Fibroblast of lung (primary cell): ENCODE data around the gene LMO4.

Source experiments
- EZH2 ChIP-seq: IDR thresholded peaks from 2 replicates; pipeline ENCODE4 v1.5.1; 2012; ENCODE audit warnings: low read length, control low read depth, mild to moderate bottlenecking; ENCODE audit errors: missing control alignments
- TF ChIP-seq, protein P1 (sequence below), 2 donors: IDR thresholded peaks in 1 of 2; conservative IDR thresholded peaks in 1 of 2; 1 replicate in 1 of 2; 2 replicates in 1 of 2; pipeline ENCODE4 v1.5.1; 2011 to 2012; ENCODE audit warnings: low read length in 2 of 2, control low read depth in 1 of 2, inconsistent platforms in 1 of 2, low read depth in 1 of 2, mild to moderate bottlenecking in 1 of 2

- no peak for TF ChIP-seq EZH2
- TF ChIP-seq, protein P1, sequence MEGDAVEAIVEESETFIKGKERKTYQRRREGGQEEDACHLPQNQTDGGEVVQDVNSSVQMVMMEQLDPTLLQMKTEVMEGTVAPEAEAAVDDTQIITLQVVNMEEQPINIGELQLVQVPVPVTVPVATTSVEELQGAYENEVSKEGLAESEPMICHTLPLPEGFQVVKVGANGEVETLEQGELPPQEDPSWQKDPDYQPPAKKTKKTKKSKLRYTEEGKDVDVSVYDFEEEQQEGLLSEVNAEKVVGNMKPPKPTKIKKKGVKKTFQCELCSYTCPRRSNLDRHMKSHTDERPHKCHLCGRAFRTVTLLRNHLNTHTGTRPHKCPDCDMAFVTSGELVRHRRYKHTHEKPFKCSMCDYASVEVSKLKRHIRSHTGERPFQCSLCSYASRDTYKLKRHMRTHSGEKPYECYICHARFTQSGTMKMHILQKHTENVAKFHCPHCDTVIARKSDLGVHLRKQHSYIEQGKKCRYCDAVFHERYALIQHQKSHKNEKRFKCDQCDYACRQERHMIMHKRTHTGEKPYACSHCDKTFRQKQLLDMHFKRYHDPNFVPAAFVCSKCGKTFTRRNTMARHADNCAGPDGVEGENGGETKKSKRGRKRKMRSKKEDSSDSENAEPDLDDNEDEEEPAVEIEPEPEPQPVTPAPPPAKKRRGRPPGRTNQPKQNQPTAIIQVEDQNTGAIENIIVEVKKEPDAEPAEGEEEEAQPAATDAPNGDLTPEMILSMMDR (conservative IDR thresholded peaks at IDR 0.05 in 1 of 2, IDR thresholded peaks at IDR 0.05 in 1 of 2; ENCODE audit: low read depth in 1 of 2, low read length in 2 of 2), result no peak
Observed at GRCh38 chr1:87333692-87334347, 5.1 kb downstream of the LMO4 start.
